Activated naive CD8-positive, alpha-beta T cell treated with anti-CD3 and anti-CD28 coated beads, Interleukin-2, amount 10 ng/mL, durations not matched to agents 7 days and 5 days (primary cell): ENCODE measurements around the gene SLC1A2. TPM values are rescaled to one million over a fixed set of nuclear protein-coding genes. Genes with fewer than 3 reads are reported as not detected.

Source experiments
- ATAC-seq: fragments of 150-1000 bp; cut with Tn5 transposase; one replicate; pipeline ENCODE4 v1.10.0; 2021; ENCODE audit warnings: low read depth, moderate library complexity
- POLR2A ChIA-PET: fragments of 350-600 bp; sonication (Branson Sonifier 250); formaldehyde crosslinking; loops from one replicate; lab custom pipeline; 2021; ENCODE audit warnings: antibody characterized with exemption; lab: Charles Lee
- DNase-seq: peaks from one replicate; pipeline ENCODE4 v3.0.0; 2021
- H3K27ac Mint-ChIP-seq: one replicate; pipeline ENCODE4 v1.8.0; 2022; ENCODE audit warnings: mild to moderate bottlenecking, mixed read lengths
- H3K27me3 Mint-ChIP-seq: one replicate; pipeline ENCODE4 v1.8.0; 2022; ENCODE audit warnings: mild to moderate bottlenecking, moderate library complexity, mixed read lengths
- H3K36me3 Mint-ChIP-seq: one replicate; pipeline ENCODE4 v1.8.0; 2021; ENCODE audit warnings: mild to moderate bottlenecking, mixed read lengths
- H3K4me1 Mint-ChIP-seq: one replicate; pipeline ENCODE4 v1.8.0; 2021; ENCODE audit warnings: mixed read lengths
- H3K4me3 Mint-ChIP-seq: one replicate; pipeline ENCODE4 v1.8.0; 2022; ENCODE audit warnings: mild to moderate bottlenecking, moderate library complexity, mixed read lengths
- H3K9me3 Mint-ChIP-seq: one replicate; pipeline ENCODE4 v1.8.0; 2021; ENCODE audit warnings: mixed read lengths
- total RNA-seq, 2 experiments: library from RNA; stranded (reverse); gene quantifications; one replicate each; pipeline ENCODE4 v1.2.3, GENCODE V29; 2021

SLC1A2 gene
- total RNA-seq, 2 experiments from 2014 or later, result not detected

DNA sequence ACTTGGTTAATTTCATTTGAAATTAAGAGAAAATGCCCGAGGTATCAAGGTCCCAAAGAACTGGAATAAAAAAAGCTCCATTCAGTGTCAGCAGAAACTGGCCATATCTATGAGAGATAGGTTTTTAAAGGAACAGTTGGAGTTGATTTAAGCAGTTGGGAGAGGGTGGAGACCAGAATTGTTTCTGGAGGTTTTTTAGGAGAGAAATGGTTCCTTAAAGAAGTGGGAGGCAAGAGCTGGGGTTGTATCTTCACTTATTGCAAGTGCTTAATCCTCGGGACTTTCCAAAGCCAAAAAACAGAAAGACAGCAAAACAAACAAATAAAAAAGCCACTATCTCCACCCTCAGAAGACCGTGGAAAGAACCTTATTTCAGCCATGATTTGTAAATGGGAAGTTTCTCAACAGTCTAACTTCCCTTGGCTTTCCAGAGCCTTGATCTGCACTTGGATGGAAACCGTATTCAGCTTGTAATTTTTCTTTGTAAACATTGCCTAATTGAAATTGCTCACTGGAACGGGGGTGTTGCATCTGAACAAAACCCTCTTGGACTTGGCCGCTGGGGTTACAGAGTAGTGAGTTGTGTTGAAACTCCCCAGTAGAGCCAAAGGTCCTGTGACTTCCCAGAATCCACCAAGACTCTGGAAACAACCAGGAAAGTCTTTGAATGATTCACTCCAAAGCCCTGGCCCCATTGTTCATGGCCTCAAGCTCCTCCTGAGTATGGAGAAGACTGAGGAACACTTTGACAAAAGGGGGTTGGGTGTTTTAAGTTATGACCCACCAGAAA lies 115.6 kb downstream of the SLC1A2 start:
- Mint-ChIP-seq H3K27me3 (peaks cover 2% of the 10 kb centered on the region), H3K4me1 (peaks cover 15% of the 10 kb centered on the region), H3K36me3 (peaks cover 6% of the 10 kb centered on the region), H3K27ac (no peak overlapping the region), H3K9me3 (peaks cover 3% of the 10 kb centered on the region), H3K4me3 (no peak overlapping the region)
- DNase-seq (no peak), ATAC-seq (no peak)
- POLR2A ChIA-PET, result interaction anchor here (0.9 kb wide), 1 partner anchor 138 kb away, joined by 3 read pairs; no protein-coding TSS in a partner anchor

DNA sequence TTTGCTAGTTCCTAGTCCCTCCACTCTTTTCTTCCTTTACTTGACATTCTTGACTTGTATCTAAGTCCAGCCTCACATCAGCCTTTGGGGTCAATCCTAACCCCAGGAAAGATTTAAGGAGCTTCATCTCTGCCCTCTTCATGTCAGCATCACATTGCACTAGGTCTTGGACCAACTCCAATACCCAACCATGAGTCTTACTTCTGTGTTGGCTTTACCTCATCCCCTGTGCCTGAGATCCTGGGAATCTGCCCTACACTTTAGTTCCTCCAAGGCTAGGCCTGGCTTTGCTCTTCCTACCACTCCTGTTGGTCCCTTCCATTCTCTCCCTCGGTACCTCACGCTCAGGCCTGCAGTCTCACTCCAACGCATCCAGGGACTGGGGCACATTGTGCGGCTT lies 117.0 kb downstream of the SLC1A2 start:
- no peak overlapping the region for H3K4me3 Mint-ChIP-seq

DNA sequence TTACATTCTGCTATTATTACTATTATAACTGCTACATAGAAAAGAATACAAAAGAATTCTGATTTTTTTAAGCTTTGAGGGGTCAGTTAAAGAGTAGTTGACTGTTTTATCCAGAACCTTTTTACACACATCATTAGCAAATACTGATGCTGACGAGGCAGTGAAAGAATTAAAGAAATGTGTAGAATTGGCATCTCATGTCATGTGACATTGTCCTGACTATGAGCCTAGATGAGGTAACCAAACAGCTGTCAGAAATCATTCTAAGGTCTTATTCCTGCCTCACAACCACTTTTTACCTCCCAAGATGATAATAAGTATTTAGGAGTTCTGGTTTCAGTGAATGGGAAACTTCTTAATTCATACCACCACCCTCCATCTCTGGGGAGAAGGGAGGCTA lies 121.0 kb downstream of the SLC1A2 start:
- H3K4me1 Mint-ChIP-seq, result peaks cover 6% of the 10 kb centered on the region
- ATAC-seq, result no peak
- H3K9me3 Mint-ChIP-seq, result peaks cover 3% of the 10 kb centered on the region
- H3K36me3 Mint-ChIP-seq, result peaks cover 10% of the 10 kb centered on the region
- peaks cover 2% of the 10 kb centered on the region for H3K27me3 Mint-ChIP-seq
- no peak overlapping the region for H3K27ac Mint-ChIP-seq
- H3K4me3 Mint-ChIP-seq, result no peak overlapping the region
- DNase-seq, result no peak
- POLR2A ChIA-PET, result no interaction called here

More for the DNA sequence above, 117.0 kb downstream of the SLC1A2 start:
- H3K4me1 Mint-ChIP-seq, result peaks cover 15% of the 10 kb centered on the region
- H3K36me3 Mint-ChIP-seq, result peaks cover 6% of the 10 kb centered on the region
- no peak for ATAC-seq
- H3K9me3 Mint-ChIP-seq, result peaks cover 3% of the 10 kb centered on the region
- peaks cover 2% of the 10 kb centered on the region for H3K27me3 Mint-ChIP-seq
- no peak overlapping the region for H3K27ac Mint-ChIP-seq
- no peak for DNase-seq
- POLR2A ChIA-PET, result no interaction called here

DNA sequence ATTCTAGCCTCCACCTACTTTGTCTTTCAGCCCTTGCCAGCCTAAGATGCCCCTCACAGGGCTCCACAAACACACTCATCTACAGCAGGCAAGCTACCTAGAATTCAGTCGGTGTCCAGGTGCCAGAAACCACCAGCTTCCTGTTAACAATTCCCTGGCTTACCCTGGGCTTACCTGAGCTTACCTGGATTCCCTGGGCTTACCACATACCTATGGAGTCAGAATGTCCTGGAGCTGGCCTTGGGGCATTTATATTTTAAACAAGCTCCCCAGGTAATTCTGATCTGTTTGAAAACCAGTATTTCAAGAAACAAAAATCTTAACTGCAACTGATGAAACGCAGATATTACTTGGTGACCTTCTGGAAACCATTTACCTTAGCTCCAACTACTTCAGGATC lies 123.6 kb downstream of the SLC1A2 start:
- Mint-ChIP-seq H3K4me3 (no peak overlapping the region), H3K4me1 (peaks cover 23% of the 10 kb centered on the region), H3K9me3 (no peaks in the 10 kb centered on the region), H3K36me3 (peaks cover 4% of the 10 kb centered on the region), H3K27me3 (no peaks in the 10 kb centered on the region), H3K27ac (no peak overlapping the region)
- POLR2A ChIA-PET, result no interaction called here
- no peak for DNase-seq
- no peak for ATAC-seq

DNA sequence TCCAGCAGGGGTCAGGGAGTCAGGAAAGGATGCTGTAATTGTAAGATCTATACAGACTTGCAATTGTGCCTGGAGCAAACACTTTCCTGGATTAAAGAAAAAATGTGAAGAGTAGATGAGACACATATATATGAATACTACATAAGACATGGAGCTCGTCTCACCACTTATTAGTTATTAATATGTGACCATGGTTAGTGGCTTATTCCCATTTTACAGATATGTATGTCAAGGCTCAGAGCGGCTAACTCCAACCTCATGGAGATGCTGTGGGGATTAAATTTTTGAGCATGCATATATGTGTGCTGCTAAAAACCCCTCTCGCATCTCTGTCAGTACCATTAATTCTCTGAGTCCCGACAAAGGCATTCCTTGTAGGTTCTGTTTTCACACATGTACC lies 125.7 kb downstream of the SLC1A2 start:
- Mint-ChIP-seq H3K9me3 (no peaks in the 10 kb centered on the region), H3K4me3 (no peak overlapping the region), H3K27me3 (no peaks in the 10 kb centered on the region), H3K36me3 (peaks cover 6% of the 10 kb centered on the region), H3K4me1 (peaks cover 35% of the 10 kb centered on the region), H3K27ac (no peak overlapping the region)
- no peak for DNase-seq
- ATAC-seq, result no peak
- POLR2A ChIA-PET, result no interaction called here

DNA sequence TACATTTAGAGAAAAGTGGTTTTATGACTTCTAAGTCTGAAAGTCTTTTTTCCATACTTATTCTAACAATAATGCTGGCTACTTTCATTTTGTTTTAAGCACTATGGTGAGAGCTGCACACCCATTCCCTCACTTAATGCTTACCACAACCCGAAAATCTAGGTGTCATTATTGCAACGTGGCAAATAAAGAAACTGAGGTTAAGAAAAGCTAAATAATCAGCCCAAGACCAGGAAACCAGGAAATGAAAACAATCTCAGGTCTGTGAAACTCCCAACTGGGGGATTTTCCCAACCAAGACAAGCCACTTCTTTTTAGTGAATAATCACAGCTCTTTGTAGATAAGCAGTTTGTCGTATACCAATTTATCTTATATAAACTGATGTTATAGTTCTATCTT lies 126.3 kb downstream of the SLC1A2 start:
- Mint-ChIP-seq H3K27me3 (no peaks in the 10 kb centered on the region), H3K36me3 (peaks cover 6% of the 10 kb centered on the region), H3K4me3 (peak overlapping the region; percentile 17), H3K27ac (no peak overlapping the region), H3K9me3 (no peaks in the 10 kb centered on the region), H3K4me1 (peaks cover 36% of the 10 kb centered on the region)
- no peak for ATAC-seq
- POLR2A ChIA-PET, result no interaction called here
- no peak for DNase-seq

DNA sequence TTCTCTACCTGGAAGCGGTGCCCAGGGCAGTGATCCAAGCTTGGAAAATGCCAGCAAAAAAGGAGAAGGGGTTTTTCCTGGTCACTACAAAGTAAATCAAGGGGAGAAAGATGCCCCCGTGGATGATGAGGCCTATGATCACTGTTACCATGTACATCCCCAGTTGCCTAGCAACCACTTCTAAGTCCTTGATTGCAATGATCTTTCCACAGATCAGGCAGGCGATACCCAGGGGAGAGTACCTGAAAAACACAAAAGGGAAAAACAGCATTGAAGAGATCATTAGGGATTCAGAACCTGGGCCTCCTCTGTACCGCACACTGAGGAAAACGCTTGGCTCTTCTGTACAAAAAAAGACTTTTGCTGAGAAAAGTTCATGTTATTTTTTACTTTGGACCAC lies 127.1 kb downstream of the SLC1A2 start:
- ATAC-seq, result no peak
- Mint-ChIP-seq H3K4me1 (peaks cover 37% of the 10 kb centered on the region), H3K9me3 (no peaks in the 10 kb centered on the region), H3K27ac (no peak overlapping the region), H3K4me3 (peak overlapping the region; percentile 17), H3K36me3 (peaks cover 5% of the 10 kb centered on the region), H3K27me3 (no peaks in the 10 kb centered on the region)
- no peak for DNase-seq
- POLR2A ChIA-PET, result no interaction called here

DNA sequence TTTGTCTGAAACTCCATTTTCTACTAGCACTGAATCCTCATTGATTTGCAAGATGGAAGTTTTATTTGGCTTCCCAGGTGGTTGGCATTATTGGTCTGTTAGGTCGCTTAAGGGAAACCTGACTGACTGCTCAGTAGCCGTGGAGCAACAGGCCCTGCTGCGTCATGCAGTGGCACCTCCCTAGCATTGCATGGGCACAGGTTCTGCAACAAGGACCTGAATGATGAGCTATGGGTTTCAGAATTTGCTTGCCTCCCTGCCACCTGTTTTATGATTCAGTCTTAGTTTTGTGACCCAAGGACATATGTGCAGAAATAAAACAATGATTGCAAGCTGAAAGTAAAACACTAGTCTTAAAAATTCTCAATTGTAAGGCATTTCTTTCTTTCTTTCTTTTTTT lies 128.5 kb downstream of the SLC1A2 start:
- DNase-seq (no peak), ATAC-seq (no peak)
- POLR2A ChIA-PET, result no interaction called here
- no peaks in the 10 kb centered on the region for H3K27me3 Mint-ChIP-seq
- H3K9me3 Mint-ChIP-seq, result peaks cover 5% of the 10 kb centered on the region
- H3K36me3 Mint-ChIP-seq, result peaks cover 8% of the 10 kb centered on the region
- H3K4me3 Mint-ChIP-seq, result no peak overlapping the region
- no peak overlapping the region for H3K27ac Mint-ChIP-seq
- peaks cover 37% of the 10 kb centered on the region for H3K4me1 Mint-ChIP-seq

DNA sequence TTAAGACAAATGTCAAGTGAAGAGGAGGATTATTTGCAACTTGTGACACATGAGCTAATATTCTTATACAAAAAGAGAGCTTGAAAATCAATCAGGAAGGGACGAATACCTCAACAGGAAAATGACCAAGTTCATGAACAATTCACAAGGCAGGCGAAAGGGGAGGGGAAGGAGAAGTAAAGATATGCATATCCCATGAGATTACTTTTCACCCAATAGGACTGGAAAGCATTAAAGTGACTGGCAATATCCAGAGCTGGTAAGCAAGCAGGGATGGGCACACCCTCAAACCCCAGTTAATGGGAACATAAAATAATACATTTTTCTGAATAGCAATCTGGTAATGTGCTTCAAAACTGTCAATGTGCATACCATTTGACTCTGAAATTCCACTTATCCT lies 129.5 kb downstream of the SLC1A2 start:
- no peak overlapping the region for H3K27ac Mint-ChIP-seq
- H3K4me3 Mint-ChIP-seq, result peak overlapping the region; percentile 15
- POLR2A ChIA-PET, result no interaction called here
- H3K9me3 Mint-ChIP-seq, result peaks cover 7% of the 10 kb centered on the region
- DNase-seq, result no peak
- ATAC-seq, result no peak
- H3K4me1 Mint-ChIP-seq, result peaks cover 37% of the 10 kb centered on the region
- H3K27me3 Mint-ChIP-seq, result no peaks in the 10 kb centered on the region
- H3K36me3 Mint-ChIP-seq, result peaks cover 10% of the 10 kb centered on the region

DNA sequence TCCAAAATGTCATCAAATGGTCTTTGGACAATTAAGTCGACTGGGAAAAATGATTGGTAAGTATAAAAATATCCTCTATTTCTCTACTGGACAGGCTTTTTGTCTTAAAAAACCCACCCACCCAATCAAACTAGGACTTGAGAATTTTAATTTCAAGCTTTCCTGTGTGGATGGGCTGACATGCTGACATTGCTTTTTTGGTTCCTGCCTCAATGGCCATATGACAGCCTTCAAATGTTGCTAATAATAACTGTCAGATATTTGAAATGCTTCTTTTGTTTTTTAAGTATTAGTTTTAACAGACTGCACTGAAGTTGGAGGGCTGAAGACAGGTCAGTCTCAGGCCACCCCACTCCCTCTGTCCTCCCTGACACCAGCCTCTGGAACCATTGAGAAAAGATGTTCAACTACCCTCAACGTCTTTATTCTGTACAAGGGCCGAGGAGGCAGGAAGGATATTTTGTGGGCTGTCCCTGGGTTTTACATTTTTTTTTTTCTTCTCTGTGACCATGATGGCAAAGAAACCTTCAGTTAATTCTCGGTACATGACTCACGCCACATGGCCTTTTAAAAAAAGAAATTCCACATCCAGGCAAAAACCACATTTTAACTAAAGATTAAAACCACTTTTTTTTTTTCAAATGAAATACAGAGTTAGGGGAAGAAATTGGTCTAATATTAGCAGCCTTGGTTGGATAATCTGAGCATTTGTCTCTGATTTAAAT lies 130.4 kb downstream of the SLC1A2 start:
- Mint-ChIP-seq H3K27ac (peak overlapping the region; percentile 69), H3K9me3 (peaks cover 7% of the 10 kb centered on the region), H3K36me3 (peaks cover 10% of the 10 kb centered on the region), H3K4me3 (peak overlapping the region; percentile 53), H3K4me1 (peaks cover 37% of the 10 kb centered on the region), H3K27me3 (no peaks in the 10 kb centered on the region)
- POLR2A ChIA-PET, result no interaction called here
- peak; percentile 70 for ATAC-seq
- DNase-seq, result no peak

DNA sequence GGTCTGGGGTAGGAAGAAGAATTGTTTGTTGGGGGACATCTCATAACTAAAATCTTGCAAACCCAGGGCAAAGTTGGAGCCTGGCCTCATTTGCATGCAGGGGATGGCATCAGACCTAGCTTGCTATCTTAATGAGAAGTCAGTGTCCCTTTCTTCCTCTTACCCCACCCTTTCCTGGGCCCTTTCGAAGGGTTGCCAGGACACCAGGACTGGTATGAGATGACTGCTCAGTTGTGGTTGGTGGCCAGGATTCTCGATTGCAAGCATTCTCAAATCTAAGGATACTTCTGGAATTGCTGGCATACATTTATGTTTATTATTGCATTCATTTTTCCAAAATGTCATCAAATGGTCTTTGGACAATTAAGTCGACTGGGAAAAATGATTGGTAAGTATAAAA lies 131.0 kb downstream of the SLC1A2 start:
- DNase-seq (no peak), ATAC-seq (no peak)
- Mint-ChIP-seq H3K9me3 (peaks cover 7% of the 10 kb centered on the region), H3K36me3 (peaks cover 9% of the 10 kb centered on the region), H3K4me3 (no peak overlapping the region), H3K27ac (no peak overlapping the region), H3K4me1 (peaks cover 34% of the 10 kb centered on the region), H3K27me3 (no peaks in the 10 kb centered on the region)
- POLR2A ChIA-PET, result no interaction called here

DNA sequence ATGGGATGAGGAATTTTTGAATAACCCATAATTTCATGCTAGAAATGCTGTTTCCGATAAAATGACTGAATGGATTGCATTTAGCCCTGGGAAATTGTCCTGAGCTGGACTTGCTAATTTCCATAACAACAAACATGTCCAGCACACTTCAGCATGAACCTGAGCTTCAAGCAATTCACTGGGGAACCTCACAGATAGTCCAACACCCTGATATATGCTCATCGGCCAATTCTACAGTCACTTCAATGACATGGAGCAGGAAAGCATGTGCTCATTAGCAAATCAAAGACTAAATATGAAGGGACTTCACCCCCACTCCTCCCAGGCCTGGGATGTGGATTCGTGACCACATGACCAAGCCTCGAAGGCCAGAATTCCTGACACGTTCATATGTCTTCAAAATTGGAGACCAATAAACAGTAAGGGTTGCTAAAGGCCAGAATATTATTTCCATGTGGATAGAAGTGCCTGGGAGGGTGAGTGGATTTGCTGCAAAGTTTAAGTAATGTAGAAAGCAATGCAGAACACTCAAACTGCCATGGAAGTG lies 131.9 kb downstream of the SLC1A2 start:
- no peak for DNase-seq
- no peak overlapping the region for H3K27ac Mint-ChIP-seq
- H3K4me3 Mint-ChIP-seq, result no peak overlapping the region
- H3K36me3 Mint-ChIP-seq, result peaks cover 9% of the 10 kb centered on the region
- peaks cover 37% of the 10 kb centered on the region for H3K4me1 Mint-ChIP-seq
- H3K27me3 Mint-ChIP-seq, result no peaks in the 10 kb centered on the region
- POLR2A ChIA-PET, result no interaction called here
- H3K9me3 Mint-ChIP-seq, result peaks cover 7% of the 10 kb centered on the region
- ATAC-seq, result no peak

DNA sequence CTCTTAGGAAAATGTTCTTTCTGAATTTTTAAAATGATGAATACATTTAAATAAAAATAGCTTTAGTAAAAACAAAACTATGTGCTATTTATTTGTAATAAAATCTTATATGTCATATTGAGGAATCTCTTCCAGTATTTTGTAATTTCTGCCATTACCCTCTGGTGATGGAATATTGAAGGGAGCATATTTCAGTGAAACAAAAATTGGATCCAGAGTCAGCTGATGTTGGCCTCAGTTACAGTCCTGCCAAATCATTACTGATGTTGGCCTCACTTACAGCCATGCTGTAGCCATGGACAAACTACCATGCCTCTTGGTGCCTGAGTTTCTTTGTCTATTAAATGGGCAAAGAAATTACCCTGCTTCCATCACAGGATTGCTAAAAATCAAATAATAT lies 133.2 kb downstream of the SLC1A2 start:
- Mint-ChIP-seq H3K27ac (no peak overlapping the region), H3K9me3 (peaks cover 7% of the 10 kb centered on the region), H3K4me3 (no peak overlapping the region), H3K27me3 (no peaks in the 10 kb centered on the region), H3K36me3 (peaks cover 9% of the 10 kb centered on the region), H3K4me1 (peaks cover 34% of the 10 kb centered on the region)
- ATAC-seq (no peak), DNase-seq (no peak)
- POLR2A ChIA-PET, result no interaction called here

DNA sequence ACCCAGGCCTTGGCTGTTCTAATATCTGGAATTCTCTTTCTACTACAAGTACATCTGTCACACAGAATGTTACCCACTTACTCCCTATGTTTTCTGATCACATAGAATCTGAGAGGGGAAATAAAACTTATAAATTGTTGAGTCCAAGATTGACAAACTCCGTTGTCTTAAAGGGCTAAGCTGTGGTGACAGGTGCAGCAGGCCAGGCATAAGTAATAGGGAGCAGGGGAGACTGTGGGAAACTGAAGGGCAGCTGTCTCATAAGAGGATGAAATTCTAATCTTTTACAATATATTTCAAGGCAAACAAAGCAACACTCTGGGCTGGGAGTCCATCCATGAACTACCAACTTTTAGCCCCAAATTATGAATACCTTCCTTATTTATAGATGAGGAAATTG lies 133.9 kb downstream of the SLC1A2 start:
- peaks cover 7% of the 10 kb centered on the region for H3K9me3 Mint-ChIP-seq
- peaks cover 9% of the 10 kb centered on the region for H3K36me3 Mint-ChIP-seq
- no peak overlapping the region for H3K4me3 Mint-ChIP-seq
- ATAC-seq, result no peak
- peaks cover 31% of the 10 kb centered on the region for H3K4me1 Mint-ChIP-seq
- no peak for DNase-seq
- peak overlapping the region; percentile 44 for H3K27ac Mint-ChIP-seq
- H3K27me3 Mint-ChIP-seq, result no peaks in the 10 kb centered on the region
- POLR2A ChIA-PET, result no interaction called here
